ENCODE measurements around the gene ARAF.

Gene ARAF

GRCh38 chrX:47574076-47574546, 13.1 kb downstream of the ARAF start:
- Histone ChIP-seq H3K36me3 (ENCODE audit: control insufficient read depth in 5 of 5, insufficient read depth in 5 of 5, low read length in 5 of 5) (peaks cover 0 to 30% (median 21%) of the 10 kb centered on the region in 5 donors), H3K27me3 (ENCODE audit: control insufficient read depth in 5 of 5, insufficient read depth in 4 of 5, low read length in 5 of 5) (peaks cover 6 to 48% (median 34%) of the 10 kb centered on the region in 5 donors), H3K4me1 (ENCODE audit: control insufficient read depth in 5 of 5, insufficient read depth in 5 of 5, low read length in 5 of 5) (peaks cover 0 to 8% (median 4%) of the 10 kb centered on the region in 5 donors), H3K4me3 (ENCODE audit: low read depth in 1 of 5, low read length in 5 of 5) (peak overlapping the region in 1 of 5 donors; percentile 38), H3K9me3 (ENCODE audit: control insufficient read depth in 5 of 5, low read length in 5 of 5) (no peaks in the 10 kb centered on the region), H3K9ac (ENCODE audit: low read length in 5 of 5) (no peak overlapping the region), H3K27ac (ENCODE audit: low read depth, low read length) (no peak overlapping the region)

DNA sequence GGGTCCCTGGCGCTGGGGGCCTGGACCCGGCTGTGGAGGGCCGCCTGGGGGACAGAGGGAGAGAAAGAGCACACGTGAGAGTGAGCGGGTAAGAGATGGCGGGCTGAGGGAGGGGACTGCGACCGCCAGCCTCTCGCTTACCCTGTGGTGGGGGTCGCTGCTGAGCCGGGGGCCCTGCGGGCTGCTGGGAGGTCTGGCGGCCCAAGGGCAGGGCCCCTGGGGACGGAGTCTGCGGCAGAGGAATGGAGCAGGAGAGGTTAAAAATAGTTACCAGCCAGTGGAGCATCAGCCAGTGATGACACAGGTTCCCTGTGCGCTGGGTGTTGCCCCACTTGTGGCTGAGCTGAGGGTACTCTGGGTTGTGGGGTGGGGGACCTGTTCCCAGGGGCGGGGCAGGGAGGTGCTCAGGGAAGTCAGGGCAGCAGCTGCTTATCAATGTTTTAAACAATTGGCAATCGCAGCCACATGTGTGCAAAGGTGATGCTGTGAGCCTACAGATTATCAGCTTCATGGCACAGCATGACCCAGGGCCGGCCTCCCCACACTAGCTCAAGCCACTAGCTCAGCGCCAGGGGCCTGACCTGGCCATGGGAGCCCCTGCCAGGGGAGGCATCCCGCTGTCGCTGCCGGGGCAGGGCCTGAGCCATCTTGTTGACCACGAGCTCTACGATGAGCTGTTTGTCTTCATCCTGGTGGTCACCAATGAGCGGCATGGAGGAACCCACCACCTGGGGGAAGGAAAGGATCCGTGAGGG, 13.7 kb downstream of the ARAF start:
- Histone ChIP-seq H3K27me3 (ENCODE audit: control insufficient read depth in 5 of 5, insufficient read depth in 4 of 5, low read length in 5 of 5) (peaks cover 8 to 48% (median 36%) of the 10 kb centered on the region in 5 donors), H3K27ac (ENCODE audit: low read depth, low read length) (no peak overlapping the region), H3K4me1 (ENCODE audit: control insufficient read depth in 5 of 5, insufficient read depth in 5 of 5, low read length in 5 of 5) (peaks cover 0 to 8% (median 5%) of the 10 kb centered on the region in 5 donors), H3K36me3 (ENCODE audit: control insufficient read depth in 5 of 5, insufficient read depth in 5 of 5, low read length in 5 of 5) (peaks cover 0 to 24% (median 15%) of the 10 kb centered on the region in 5 donors), H3K4me3 (ENCODE audit: low read depth in 1 of 5, low read length in 5 of 5) (no peak overlapping the region), H3K9me3 (ENCODE audit: control insufficient read depth in 5 of 5, low read length in 5 of 5) (no peaks in the 10 kb centered on the region), H3K9ac (ENCODE audit: low read length in 5 of 5) (no peak overlapping the region)

- no peak overlapping the region for H3K9ac ChIP-seq (ENCODE audit: low read length in 5 of 5)
- H3K27ac ChIP-seq (ENCODE audit: low read depth, low read length): no peak overlapping the region
- no peaks in the 10 kb centered on the region for H3K9me3 ChIP-seq (ENCODE audit: control insufficient read depth in 5 of 5, low read length in 5 of 5)
- peaks cover 0 to 8% (median 5%) of the 10 kb centered on the region in 5 donors for H3K4me1 ChIP-seq (ENCODE audit: control insufficient read depth in 5 of 5, insufficient read depth in 5 of 5, low read length in 5 of 5)
- no peak overlapping the region for H3K4me3 ChIP-seq (ENCODE audit: low read depth in 1 of 5, low read length in 5 of 5)
- H3K27me3 ChIP-seq (ENCODE audit: control insufficient read depth in 5 of 5, insufficient read depth in 4 of 5, low read length in 5 of 5): peaks cover 8 to 52% (median 34%) of the 10 kb centered on the region in 5 donors
- H3K36me3 ChIP-seq (ENCODE audit: control insufficient read depth in 5 of 5, insufficient read depth in 5 of 5, low read length in 5 of 5): peaks cover 0 to 8% (median 5%) of the 10 kb centered on the region in 5 donors
Measured at GRCh38 chrX:47576021-47576898, 15.3 kb downstream of the ARAF start.

- Histone ChIP-seq H3K9me3 (ENCODE audit: control insufficient read depth in 5 of 5, low read length in 5 of 5) (no peaks in the 10 kb centered on the region), H3K27ac (ENCODE audit: low read depth, low read length) (no peak overlapping the region), H3K36me3 (ENCODE audit: control insufficient read depth in 5 of 5, insufficient read depth in 5 of 5, low read length in 5 of 5) (no peaks in the 10 kb centered on the region), H3K4me1 (ENCODE audit: control insufficient read depth in 5 of 5, insufficient read depth in 5 of 5, low read length in 5 of 5) (peaks cover 0 to 10% (median 5%) of the 10 kb centered on the region in 5 donors), H3K9ac (ENCODE audit: low read length in 5 of 5) (no peak overlapping the region), H3K4me3 (ENCODE audit: low read depth in 1 of 5, low read length in 5 of 5) (no peak overlapping the region), H3K27me3 (ENCODE audit: control insufficient read depth in 5 of 5, insufficient read depth in 4 of 5, low read length in 5 of 5) (peaks cover 8 to 44% (median 38%) of the 10 kb centered on the region in 5 donors)
Measured at GRCh38 chrX:47577424-47577823, 16.4 kb downstream of the ARAF start.

GRCh38 chrX:47577901-47578300, 16.9 kb downstream of the ARAF start:
- Histone ChIP-seq H3K9me3 (ENCODE audit: control insufficient read depth in 5 of 5, low read length in 5 of 5) (no peaks in the 10 kb centered on the region), H3K27me3 (ENCODE audit: control insufficient read depth in 5 of 5, insufficient read depth in 4 of 5, low read length in 5 of 5) (peaks cover 8 to 43% (median 35%) of the 10 kb centered on the region in 5 donors), H3K36me3 (ENCODE audit: control insufficient read depth in 5 of 5, insufficient read depth in 5 of 5, low read length in 5 of 5) (no peaks in the 10 kb centered on the region), H3K9ac (ENCODE audit: low read length in 5 of 5) (no peak overlapping the region), H3K27ac (ENCODE audit: low read depth, low read length) (no peak overlapping the region), H3K4me1 (ENCODE audit: control insufficient read depth in 5 of 5, insufficient read depth in 5 of 5, low read length in 5 of 5) (peaks cover 0 to 10% (median 5%) of the 10 kb centered on the region in 5 donors), H3K4me3 (ENCODE audit: low read depth in 1 of 5, low read length in 5 of 5) (no peak overlapping the region)

GRCh38 chrX:47578692-47579091, 17.7 kb downstream of the ARAF start:
- no peak overlapping the region for H3K27ac ChIP-seq (ENCODE audit: low read depth, low read length)

GRCh38 chrX:47579537-47579936, 18.5 kb downstream of the ARAF start:
- Histone ChIP-seq H3K27me3 (ENCODE audit: control insufficient read depth in 5 of 5, insufficient read depth in 4 of 5, low read length in 5 of 5) (peaks cover 8 to 32% (median 25%) of the 10 kb centered on the region in 5 donors), H3K9ac (ENCODE audit: low read length in 5 of 5) (no peak overlapping the region), H3K4me1 (ENCODE audit: control insufficient read depth in 5 of 5, insufficient read depth in 5 of 5, low read length in 5 of 5) (peaks cover 0 to 7% (median 0%) of the 10 kb centered on the region in 5 donors), H3K4me3 (ENCODE audit: low read depth in 1 of 5, low read length in 5 of 5) (no peak overlapping the region), H3K9me3 (ENCODE audit: control insufficient read depth in 5 of 5, low read length in 5 of 5) (no peaks in the 10 kb centered on the region), H3K27ac (ENCODE audit: low read depth, low read length) (no peak overlapping the region), H3K36me3 (ENCODE audit: control insufficient read depth in 5 of 5, insufficient read depth in 5 of 5, low read length in 5 of 5) (no peaks in the 10 kb centered on the region)

More at GRCh38 chrX:47578692-47579091, 17.7 kb downstream of the ARAF start:
- no peaks in the 10 kb centered on the region for H3K9me3 ChIP-seq (ENCODE audit: control insufficient read depth in 5 of 5, low read length in 5 of 5)
- no peaks in the 10 kb centered on the region for H3K36me3 ChIP-seq (ENCODE audit: control insufficient read depth in 5 of 5, insufficient read depth in 5 of 5, low read length in 5 of 5)
- H3K27me3 ChIP-seq (ENCODE audit: control insufficient read depth in 5 of 5, insufficient read depth in 4 of 5, low read length in 5 of 5): peaks cover 8 to 35% (median 27%) of the 10 kb centered on the region in 5 donors
- no peak overlapping the region for H3K9ac ChIP-seq (ENCODE audit: low read length in 5 of 5)
- H3K4me3 ChIP-seq (ENCODE audit: low read depth in 1 of 5, low read length in 5 of 5): no peak overlapping the region
- H3K4me1 ChIP-seq (ENCODE audit: control insufficient read depth in 5 of 5, insufficient read depth in 5 of 5, low read length in 5 of 5): peaks cover 0 to 8% (median 2%) of the 10 kb centered on the region in 5 donors

GRCh38 chrX:47581731-47582647, 21.0 kb downstream of the ARAF start, which contains the start of gene TIMP1:
Gene TIMP1, plus strand, starts transcription at chrX:47582436. Its CDS starts 980 bp downstream, at chrX:47583416.
- peak within 1 kb of the TSS; percentile 7 for H3K27ac ChIP-seq (ENCODE audit: low read depth, low read length)
- peaks cover 0 to 8% (median 0%) of the 10 kb centered on the region in 5 donors for H3K36me3 ChIP-seq (ENCODE audit: control insufficient read depth in 5 of 5, insufficient read depth in 5 of 5, low read length in 5 of 5)
- peaks cover 12 to 33% (median 21%) of the 10 kb centered on the region in 5 donors for H3K27me3 ChIP-seq (ENCODE audit: control insufficient read depth in 5 of 5, insufficient read depth in 4 of 5, low read length in 5 of 5)
- H3K4me3 ChIP-seq (ENCODE audit: low read depth in 1 of 5, low read length in 5 of 5): peak within 1 kb of the TSS; percentile 13 to 62 (median 50)
- H3K4me1 ChIP-seq (ENCODE audit: control insufficient read depth in 5 of 5, insufficient read depth in 5 of 5, low read length in 5 of 5): peaks cover 0 to 7% (median 0%) of the 10 kb centered on the region in 5 donors
- no peaks in the 10 kb centered on the region for H3K9me3 ChIP-seq (ENCODE audit: control insufficient read depth in 5 of 5, low read length in 5 of 5)
- peak within 1 kb of the TSS in 2 of 5 donors; percentile 7 to 33 for H3K9ac ChIP-seq (ENCODE audit: low read length in 5 of 5)

All from subcutaneous abdominal adipose tissue (tissue), 5 donors.